ENCODE measurements around the gene KNSTRN.

KNSTRN gene

DNA sequence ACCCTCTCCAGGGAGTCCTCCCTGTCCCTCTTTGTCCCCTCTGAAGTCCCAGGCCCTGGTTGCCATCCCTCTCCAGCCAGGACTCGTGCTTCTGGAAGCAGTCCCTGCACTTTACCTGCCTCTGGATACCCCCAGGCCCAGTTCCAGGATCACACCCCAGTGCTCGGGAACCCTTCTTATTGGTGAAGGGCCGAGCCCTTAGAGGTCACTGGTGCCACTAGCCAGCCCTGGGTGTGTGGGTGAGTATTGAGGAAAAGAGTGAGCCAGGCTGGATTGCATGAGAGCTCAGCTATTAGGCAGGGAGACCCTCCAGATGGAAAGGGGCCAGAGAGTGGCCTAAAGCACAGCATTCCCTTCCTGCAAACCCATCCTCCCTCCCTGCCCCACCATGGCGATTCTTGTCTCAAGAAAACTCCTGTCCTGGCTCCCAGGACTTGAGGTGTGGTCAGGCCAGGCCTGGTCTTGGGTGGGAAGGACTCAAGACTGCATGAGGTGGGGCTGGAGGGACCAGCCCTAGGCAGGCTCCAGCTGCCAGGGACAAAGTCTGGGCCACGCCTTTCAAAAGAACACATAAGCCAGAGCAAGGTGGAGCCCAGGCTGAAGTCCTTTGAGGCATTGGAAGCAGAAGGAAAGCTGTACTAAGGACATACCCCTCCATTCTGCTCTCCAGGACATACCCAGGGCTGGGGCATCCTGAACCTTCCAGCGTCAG, 36.5 kb upstream of the KNSTRN start:
- no peak for DNase-seq (ENCODE audit: low read depth)

DNA sequence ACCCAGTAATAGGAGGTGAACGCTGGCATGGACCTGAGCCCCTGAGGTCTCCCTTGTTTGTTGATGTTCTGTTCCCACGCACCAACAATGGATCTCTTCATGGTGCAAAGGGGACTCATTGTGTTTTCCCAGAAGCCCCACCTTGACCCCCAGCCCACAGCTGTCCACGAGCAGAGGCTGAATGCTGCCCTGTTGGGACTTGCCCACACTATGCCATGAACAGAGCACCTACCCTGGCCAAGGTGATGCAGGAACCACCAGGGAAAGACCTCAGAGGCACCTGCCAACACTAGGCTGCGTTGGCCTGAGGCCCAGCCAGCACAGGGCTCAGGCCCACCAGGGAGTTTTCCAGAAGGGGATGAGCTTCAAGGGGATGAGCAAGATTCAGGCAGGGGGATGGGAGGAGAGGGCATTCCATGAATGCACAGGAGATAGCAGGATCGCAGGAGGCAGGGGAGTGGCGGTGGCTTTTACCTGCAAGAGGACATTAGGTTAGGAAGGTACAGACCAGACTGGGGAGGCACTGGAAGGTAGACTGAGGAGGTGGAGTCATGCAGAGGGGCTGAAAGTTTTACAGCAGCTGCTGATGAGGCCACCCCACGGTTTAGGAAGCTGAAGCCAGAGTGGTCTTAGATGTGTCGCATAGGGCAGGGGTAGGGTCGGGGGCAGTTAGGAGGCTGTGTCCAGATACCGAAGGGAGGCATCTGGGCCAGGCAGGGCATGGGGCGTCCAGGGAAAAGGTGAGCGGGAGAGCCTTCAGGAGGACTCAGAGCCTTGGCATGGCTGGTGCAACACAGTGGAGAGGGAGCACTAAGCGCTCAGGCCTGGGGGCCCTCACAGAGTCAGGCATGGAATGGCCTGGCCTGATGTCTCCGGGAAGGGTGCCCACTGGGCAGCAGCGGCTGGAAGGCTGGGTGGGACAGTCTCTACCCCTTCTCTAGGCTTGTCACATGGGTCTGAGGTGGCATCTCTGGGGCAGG, 35.7 kb upstream of the KNSTRN start:
- no peak for DNase-seq (ENCODE audit: low read depth)

DNA sequence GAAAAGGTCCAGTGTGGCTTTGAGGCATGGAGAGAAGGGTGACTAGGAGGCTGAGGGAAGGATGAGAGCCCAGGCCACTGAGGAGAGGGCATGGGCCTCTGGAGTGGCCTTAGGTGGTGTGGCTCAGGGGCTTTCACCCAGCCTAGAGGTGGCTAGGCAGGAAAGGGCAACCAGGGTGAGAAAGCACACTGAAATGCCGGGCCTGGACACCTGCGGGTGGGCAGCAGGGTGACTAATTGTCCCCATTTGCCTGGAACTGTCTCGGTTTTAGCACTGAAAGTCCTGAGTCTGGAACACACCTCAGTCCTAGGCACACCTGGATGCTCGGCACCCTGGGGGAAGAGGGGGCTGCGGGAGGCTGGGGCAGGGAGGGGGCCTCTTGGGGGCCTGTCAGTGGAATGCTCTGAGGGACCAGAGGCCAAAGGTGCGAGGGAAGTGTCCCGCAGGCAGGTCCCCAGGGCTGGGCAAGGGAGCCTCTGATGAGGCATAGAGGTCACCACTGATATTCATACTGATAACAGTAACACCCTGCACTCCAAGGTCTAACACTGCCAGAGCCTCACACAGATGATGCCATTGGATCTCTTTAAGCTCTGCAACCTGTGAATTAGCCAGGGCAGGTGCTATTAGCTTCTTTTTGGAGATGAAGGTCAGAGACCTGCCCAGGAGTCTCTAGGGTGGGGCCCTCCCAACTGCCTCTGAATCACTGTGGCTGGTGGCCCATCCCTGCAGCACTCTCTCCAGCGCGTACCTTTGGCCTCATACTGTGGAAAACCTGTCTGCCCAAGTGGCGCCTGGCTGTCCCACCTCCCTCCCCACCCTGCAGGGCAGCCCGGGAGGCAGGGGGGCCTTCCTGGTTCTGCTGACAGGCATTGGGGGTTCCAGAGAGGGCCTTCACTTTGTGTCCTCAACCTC, 34.7 kb upstream of the KNSTRN start:
- no peak for DNase-seq (ENCODE audit: low read depth)

DNA sequence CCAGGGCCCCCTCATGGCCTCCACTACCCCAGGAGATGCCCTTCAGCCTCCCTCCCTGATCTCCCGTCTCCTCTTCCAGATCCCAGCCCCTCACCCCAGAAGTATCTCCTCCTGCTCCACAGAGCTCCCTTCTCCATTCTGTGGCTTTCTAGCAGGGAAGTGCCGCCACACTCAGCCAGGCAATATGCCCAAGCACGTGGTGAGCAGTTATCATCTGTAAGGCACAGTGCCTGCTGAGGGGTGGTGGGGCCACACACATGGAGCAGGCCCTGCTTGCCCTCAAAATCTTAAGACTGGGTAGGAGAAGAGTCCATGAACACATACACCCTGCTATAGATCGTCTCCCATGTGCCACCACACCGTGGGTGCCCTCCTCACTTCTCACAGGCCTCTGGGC, 34.0 kb upstream of the KNSTRN start:
- no peak for DNase-seq (ENCODE audit: low read depth)

DNA sequence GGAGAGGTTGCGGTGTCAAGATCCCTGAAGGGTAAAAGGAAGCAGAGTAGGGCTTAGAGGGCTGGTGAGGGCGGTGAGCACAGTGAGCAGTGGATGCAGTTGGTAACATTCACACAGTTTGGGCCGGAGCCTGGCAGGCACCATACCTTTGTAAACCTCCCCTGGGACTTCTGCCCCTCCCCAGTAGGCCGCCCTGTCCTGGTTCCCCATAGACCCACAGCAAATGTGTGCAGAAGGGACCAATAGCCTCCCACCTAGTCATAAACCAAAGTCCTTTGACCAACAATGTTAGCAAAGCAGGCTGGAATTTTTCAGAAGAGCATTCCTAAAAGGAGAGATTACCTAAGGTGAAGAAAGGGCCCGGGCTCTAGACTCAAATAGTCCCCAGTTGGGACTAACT, 33.4 kb upstream of the KNSTRN start:
- no peak for DNase-seq (ENCODE audit: low read depth)

DNA sequence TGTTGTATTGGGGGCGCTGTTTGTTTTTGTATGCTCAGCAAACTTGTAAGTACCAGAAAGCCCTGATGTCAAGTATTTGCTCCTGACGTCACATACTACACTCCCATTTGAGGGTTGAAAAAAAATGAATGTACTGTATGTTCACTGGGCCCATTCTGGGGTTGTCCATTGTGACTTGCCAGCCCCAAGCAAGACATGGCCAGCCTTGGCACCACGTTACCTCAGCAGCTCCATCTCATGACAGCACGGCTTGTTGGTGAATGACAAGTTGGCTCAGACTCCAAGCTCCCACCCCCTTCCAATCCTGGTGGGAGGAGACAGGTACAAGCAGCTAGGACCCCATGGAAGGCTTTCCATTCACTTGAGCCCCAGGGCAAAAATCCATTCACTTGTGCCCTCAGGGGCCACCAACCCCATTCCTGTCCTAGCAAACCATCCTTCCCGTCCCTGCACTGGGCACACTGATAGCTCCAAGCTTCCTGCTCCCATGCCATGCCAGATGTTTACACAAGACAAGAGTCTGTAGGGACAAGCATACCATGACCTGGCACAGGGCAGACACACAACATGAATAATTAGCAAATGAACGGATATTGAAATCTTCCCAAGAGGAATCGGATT, 30.1 kb upstream of the KNSTRN start:
- no peak for DNase-seq (ENCODE audit: low read depth)

DNA sequence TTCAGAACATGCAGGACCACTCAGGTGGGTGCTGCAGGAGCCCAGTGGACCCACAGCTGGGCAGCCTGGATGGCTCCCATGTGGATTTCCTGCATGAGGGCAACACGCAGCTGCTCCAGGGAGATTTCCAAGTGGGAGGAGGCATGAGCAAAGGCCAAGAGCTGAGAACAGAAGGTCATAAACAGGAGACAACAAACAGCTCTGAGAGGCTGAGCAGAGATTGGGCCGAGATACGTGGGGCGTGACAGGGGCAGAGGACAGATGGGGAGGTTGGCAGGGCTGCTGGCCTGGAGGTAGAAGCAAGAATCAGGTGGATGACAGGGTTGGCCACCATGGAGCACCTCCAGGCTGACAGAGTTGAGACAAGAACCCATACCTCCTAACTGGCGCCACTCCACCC, 28.8 kb upstream of the KNSTRN start:
- no peak for DNase-seq (ENCODE audit: low read depth)

DNA sequence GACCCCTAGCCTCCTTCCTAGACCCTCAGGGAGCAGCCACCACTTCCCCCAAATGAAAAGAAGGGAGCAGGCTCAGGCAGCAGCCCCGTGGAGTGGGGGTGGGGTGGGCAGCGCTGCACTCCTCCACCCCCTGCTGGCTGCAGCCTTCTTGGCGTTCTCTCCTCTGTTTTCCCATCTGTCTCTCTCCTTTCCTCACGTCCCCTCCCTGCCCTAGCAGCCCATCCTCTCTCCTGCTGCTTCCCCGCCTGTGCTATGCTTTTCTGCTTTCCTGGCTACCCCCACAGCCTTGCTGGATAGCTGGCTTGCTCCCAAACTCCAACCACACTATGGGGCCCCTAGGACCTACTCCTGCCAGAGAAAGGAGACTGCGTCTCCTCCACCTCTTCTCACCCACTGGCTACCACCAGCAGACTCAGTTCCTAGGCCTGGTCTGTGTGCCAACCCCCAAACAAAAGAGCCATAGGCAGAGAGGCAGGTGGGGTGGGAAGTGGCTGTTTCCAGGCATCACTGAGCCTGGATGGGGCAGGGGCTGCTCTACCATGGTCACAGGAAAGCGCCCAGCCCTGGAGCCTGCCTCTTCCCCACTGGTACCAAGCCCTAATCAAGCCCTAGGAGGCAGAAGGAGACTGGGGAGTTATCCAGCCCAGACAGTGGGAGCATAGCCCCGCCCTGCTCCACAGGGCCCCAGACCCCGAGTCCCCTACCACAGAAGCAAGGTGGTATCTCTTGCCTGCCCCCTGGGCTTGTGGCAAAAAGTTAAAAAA, 27.9 kb upstream of the KNSTRN start:
- DNase-seq (ENCODE audit: low read depth) = no peak

DNA sequence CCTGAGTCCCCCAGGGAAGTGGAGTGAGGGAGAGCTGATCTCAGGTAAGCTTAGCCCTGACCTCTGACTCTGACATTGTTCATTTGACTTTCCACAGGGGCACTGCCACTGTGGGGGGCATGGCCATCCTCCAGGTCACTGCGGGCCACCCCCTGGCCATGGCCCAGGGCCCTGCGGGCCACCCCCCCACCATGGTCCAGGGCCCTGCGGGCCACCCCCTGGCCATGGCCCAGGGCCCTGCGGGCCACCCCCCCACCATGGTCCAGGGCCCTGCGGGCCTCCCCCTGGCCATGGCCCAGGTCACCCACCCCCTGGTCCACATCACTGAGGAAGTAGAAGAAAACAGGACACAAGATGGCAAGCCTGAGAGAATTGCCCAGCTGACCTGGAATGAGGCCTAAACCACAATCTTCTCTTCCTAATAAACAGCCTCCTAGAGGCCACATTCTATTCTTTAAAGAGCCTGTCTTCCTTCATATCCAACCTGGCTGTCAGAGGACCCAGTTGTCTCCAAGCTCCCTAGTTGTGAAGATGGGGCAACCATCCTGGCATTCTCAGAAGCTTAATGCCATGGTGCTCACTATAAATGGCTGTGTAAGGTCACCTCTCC, 26.4 kb upstream of the KNSTRN start:
- DNase-seq (ENCODE audit: low read depth) = no peak

DNA sequence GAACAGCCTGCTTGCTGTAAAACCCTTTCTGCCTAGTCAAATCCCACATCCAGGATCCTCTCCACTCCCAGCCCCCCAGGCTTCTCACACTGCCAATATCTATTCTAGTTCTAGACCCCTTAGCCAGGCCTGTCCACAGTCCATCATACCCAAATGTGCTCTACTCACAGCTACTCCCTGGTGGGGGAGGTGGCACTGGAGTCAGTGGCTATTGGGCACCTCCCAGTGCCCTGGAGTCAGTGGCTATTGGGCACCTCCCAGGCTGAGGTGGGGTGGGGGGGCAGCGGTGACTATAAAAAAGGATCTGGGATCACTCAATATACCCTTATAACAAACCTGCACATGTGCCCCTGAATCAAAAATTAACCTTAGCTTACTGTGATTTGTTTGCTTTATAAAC, 25.3 kb upstream of the KNSTRN start:
- no peak for DNase-seq (ENCODE audit: low read depth)

DNA sequence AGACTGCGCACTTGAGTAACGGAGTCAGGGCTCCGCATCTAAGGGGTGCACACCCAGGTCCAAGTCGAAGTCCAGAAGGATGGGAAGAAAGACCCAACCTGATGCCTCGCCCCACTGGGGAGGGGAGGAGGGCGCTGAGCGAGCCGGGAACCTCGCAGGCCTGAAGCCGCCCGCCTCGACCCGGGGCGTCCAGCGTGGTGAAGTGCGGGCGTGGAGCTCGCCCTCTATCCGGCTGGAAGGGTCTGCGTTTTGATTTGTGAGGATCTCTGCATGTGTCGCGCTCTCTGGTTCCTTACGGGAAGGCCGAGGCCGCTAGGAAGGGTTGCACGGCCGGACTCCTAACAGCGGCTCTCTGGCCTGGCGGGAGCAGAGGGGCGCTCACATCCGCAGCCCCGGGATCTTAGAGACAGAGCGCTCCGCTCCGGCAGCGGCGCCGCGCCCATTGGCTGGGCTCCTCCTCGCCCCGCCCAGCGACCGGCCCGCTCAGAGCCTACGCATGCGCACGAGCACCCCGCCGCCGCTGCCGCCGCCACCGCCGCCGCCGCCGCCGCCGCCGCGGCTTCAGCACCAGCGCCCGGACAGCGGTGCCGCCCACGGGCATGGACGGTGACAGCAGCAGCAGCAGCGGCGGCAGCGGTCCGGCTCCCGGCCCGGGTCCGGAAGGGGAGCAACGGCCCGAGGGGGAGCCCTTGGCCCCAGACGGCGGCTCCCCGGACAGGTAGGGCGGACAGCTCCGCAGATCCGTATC, 24.6 kb upstream of the KNSTRN start, which contains the start of gene DISP2:
Gene DISP2, plus strand, starts transcription at position 497 of the 748 bp plus-strand sequence. Its CDS starts 103 bp downstream, at position 600.
- peak; percentile 86 for DNase-seq (ENCODE audit: low read depth)

DNA sequence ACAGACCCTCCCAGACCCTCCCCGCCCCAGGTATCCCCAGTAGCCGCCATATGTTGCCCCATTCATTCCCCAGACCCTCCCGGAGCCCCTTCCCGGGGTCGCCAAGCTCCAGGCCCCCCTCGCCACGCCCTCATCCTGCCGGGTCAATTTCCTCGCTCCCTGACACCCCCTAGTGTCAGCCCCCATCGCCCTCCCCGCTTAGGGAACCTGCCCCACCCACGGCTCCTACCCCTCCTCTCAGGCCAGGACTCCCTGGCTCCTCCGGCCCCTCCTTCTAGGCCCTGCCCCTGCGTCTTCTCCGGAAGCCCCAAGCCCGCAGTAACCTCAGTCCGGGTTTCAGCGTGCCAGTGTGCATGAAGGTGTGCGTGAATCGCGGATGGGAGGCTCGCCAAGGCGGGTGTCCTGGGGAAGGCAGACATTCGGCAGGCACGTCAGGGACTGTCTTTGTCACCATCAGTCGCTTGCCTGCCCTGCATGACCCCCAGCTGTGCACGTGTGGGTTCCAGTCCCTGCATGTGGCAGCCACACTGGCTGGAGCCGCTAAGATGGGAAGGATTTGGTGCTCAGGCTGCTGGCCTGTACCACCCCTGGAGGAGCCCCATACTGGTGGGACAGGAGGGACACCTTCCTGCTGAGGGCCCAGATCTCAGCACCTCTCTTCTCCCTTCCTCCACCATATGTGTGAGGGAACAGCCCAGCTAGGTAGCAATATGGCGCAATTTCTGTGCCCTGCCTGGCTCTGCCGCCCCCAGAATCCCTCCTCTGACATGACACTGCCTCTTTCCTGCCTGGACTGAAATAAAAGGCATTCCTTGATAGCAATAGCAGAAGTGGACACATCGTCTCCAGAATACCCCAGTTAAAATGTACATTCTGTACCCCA, 23.8 kb upstream of the KNSTRN start:
- no peak for DNase-seq (ENCODE audit: low read depth)

DNA sequence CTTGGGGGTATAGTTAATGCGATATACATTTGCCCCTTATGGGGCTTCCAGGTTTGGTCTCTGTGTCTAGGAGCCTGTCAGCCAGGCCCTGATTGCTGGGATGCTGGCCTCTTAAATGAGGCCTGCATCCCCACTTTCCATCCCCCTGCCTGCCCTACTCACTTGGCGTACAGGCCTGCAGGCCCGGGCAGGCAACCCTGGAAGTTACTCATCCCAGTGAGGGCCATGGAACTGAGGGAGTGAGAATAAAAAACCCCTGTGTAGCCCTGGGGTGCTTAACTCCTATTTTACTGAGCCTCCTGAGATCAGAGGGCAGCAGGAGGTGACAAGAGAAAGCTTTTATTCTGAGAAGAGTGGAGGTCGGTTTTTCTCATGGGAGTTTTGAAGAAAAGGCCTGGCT, 22.5 kb upstream of the KNSTRN start:
- no peak for DNase-seq (ENCODE audit: low read depth)

DNA sequence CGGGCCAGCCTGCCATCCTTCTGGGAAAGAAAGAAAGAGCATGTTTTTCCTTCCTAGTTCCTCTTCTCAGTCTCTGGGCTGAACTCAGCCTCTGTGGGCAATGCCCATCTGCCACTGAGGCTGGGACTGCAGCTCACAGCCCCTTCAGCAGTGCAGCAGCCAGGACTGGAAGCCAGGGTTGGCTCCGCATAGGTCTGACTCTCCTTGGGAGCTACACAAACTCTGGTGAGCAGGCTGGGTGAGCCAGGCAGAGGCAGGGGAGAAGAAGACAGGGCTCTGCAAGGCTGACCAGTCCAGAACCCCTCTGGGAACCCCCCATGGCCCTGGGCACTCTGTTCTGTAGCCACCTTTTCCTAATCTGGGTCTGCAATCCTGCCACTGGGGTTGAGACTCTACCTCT, 20.9 kb upstream of the KNSTRN start:
- no peak for DNase-seq (ENCODE audit: low read depth)

DNA sequence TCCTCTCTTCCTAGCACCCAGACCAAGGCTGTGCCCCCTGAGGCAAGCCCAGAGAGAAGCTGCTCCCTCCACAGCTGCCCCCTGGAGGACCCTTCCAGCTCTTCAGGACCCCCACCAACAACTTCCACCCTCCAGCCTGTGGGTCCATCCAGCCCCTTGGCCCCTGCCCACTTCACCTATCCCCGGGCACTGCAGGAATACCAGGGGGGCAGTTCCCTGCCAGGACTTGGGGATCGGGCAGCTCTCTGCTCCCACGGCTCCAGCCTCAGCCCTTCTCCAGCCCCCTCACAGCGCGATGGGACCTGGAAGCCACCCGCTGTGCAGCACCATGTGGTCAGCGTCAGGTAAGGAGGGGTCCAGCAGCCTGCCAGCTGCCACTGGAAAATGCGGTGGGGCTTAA, 18.9 kb upstream of the KNSTRN start:
- DNase-seq (ENCODE audit: low read depth) = no peak

DNA sequence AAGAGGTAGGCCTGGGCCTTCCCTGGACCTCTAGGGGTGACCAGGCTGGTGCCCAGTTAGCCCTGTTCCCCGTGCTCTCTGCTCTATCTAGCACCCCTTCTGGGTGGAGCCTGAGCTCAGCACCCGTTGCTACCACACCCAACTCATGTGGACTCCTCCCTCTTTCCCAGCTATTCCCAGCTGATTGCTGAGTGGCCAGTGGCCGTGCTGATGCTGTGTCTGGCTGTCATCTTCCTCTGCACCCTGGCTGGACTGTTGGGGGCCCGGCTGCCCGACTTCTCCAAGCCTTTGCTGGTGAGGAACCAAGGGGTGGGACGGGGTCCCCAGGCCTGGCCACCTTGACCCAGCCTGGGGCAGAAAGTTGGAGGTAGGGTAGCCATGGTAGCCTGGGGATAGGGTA, 18.3 kb upstream of the KNSTRN start:
- no peak for DNase-seq (ENCODE audit: low read depth)

DNA sequence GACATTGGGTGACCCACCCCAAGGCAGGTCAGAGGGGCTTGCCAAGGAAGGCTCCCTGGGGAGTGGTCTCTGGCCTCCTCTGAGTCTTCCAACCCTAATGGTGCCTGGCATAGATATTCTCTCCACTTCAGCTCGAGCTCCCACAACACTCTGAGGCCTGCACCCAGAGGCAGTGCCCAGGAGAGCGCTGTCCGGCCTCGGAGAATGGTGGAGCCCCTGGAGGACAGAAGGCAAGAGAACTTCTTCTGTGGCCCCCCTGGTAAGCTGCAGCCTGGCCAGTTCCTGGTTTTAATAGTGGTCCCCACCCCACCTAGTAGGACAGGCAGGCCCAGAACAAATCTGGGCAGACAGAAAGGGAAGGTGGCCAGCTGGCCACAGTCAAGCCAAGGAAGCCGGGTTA, 17.5 kb upstream of the KNSTRN start:
- DNase-seq (ENCODE audit: low read depth) = no peak

DNA sequence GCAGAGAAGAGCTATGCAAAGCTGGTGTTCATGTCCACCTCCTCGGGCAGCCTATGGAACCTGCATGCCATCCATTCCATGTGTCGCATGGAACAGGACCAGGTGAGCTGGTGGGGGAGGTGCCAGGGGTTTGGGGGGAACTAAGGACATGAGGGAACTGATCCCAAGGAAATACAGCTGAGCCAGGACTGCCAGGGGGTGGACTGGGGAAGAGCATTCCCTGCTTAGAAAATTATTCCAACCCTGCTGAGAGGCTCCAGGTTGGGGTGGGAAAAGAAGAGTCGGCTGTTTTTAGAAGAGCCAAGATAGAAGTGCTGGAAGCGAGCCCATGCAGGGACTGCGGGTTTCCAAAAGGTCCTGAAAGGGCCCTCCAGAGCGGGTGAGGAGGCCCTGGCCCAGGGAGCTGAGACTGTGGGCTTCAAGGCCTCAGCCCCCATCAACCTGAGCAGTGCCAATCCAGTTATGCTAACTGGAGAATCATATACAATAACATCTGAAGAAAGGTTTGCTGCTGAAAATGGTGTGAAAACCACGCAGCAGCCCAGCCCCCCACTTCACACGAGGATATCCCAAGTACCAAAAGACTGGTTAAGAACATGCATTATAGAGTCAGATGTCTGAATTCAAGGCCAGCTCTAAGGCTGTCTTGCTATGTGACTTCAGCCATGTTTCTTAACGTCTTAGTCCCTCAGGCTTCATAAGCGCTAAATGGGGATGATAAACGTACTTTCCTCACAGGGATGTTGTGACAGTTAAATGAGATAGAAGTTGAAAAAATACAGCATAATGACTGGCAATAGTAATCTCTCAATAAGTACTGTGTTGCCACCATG, 16.7 kb upstream of the KNSTRN start:
- no peak for DNase-seq (ENCODE audit: low read depth)

Data from T follicular helper cell (primary cell).